ENCODE data around the gene DNHD1. TPM values are rescaled to one million over a fixed set of nuclear protein-coding genes. Genes with fewer than 3 reads are reported as not detected.

The DNHD1 gene
- total RNA-seq, 4 donors from 2014 or later, result 2.9 to 20.9 (median 9.8) TPM

GRCh38 chr11:6489306-6489705, 7.8 kb upstream of the DNHD1 start:
- TF ChIP-seq CTCF (IDR thresholded peaks at IDR 0.05), result no peak
- TF ChIP-seq POLR2AphosphoS5 (IDR thresholded peaks at IDR 0.05), result no peak
- TF ChIP-seq EP300 (IDR thresholded peaks at IDR 0.05), result no peak
- TF ChIP-seq POLR2A (IDR thresholded peaks at IDR 0.05), result no peak
- Histone ChIP-seq H3K9me3 (no peaks in the 10 kb centered on the region), H3K4me3 (no peak overlapping the region), H3K4me1 (no peaks in the 10 kb centered on the region), H3K36me3 (peaks cover 0 to 95% of the 10 kb centered on the region in 2 donors), H3K27me3 (no peaks in the 10 kb centered on the region), H3K27ac (no peak overlapping the region)
- no peak for ATAC-seq
- 84 to 89% methylated on average over 3 to 4 of the region's 4 CpGs for WGBS, 2 donors (ENCODE audit: low coverage in 1 of 2)

GRCh38 chr11:6498121-6498520, 1.0 kb downstream of the DNHD1 start:
- peak; percentile 53 for ATAC-seq
- no peaks in the 10 kb centered on the region for H3K9me3 ChIP-seq
- TF ChIP-seq POLR2A (IDR thresholded peaks at IDR 0.05) (no peak), POLR2AphosphoS5 (IDR thresholded peaks at IDR 0.05) (peak; percentile 4), EP300 (IDR thresholded peaks at IDR 0.05) (no peak), CTCF (IDR thresholded peaks at IDR 0.05) (no peak)
- H3K27me3 ChIP-seq, result no peaks in the 10 kb centered on the region
- no peak overlapping the region for H3K4me3 ChIP-seq
- peak overlapping the region in 3 of 4 donors; percentile 27 to 70 (median 58) for H3K27ac ChIP-seq
- H3K4me1 ChIP-seq, result peaks cover 0 to 38% (median 3%) of the 10 kb centered on the region in 3 donors
- 21 to 53% methylated on average over 2 to 3 of the region's 7 CpGs for WGBS, 2 donors (ENCODE audit: low coverage in 1 of 2)
- peaks cover 0 to 51% of the 10 kb centered on the region in 2 donors for H3K36me3 ChIP-seq

- Histone ChIP-seq H3K27ac (peak overlapping the region in 1 of 4 donors; percentile 58), H3K27me3 (no peaks in the 10 kb centered on the region), H3K36me3 (peaks cover 0 to 51% of the 10 kb centered on the region in 2 donors), H3K4me1 (peaks cover 0 to 38% (median 3%) of the 10 kb centered on the region in 3 donors), H3K9me3 (no peaks in the 10 kb centered on the region), H3K4me3 (no peak overlapping the region)
- TF ChIP-seq POLR2A (IDR thresholded peaks at IDR 0.05) (no peak), POLR2AphosphoS5 (IDR thresholded peaks at IDR 0.05) (no peak), EP300 (IDR thresholded peaks at IDR 0.05) (no peak), CTCF (IDR thresholded peaks at IDR 0.05) (no peak)
- ATAC-seq, result no peak
- 100% methylated on average over 1 of the region's 5 CpGs for WGBS, 2 donors (ENCODE audit: low coverage in 1 of 2)
These were observed 1.5 kb downstream of the DNHD1 start for GRCh38 chr11:6498544-6498943.

GRCh38 chr11:6502382-6502781, 5.3 kb downstream of the DNHD1 start:
- TF ChIP-seq EP300 (IDR thresholded peaks at IDR 0.05) (no peak), POLR2A (IDR thresholded peaks at IDR 0.05) (no peak), CTCF (IDR thresholded peaks at IDR 0.05) (no peak), POLR2AphosphoS5 (IDR thresholded peaks at IDR 0.05) (no peak)
- H3K36me3 ChIP-seq, result peaks cover 0 to 48% of the 10 kb centered on the region in 2 donors
- no peak for ATAC-seq
- H3K4me3 ChIP-seq, result no peak overlapping the region
- peaks cover 0 to 30% (median 3%) of the 10 kb centered on the region in 3 donors for H3K4me1 ChIP-seq
- WGBS, 2 donors (ENCODE audit: low coverage in 1 of 2), result 93 to 100% methylated on average over 2 to 3 of the region's 3 CpGs
- no peaks in the 10 kb centered on the region for H3K9me3 ChIP-seq
- no peaks in the 10 kb centered on the region for H3K27me3 ChIP-seq
- no peak overlapping the region for H3K27ac ChIP-seq

- peaks cover 0 to 12% (median 0%) of the 10 kb centered on the region in 3 donors for H3K4me1 ChIP-seq
- no peak for ATAC-seq
- H3K27me3 ChIP-seq, result no peaks in the 10 kb centered on the region
- H3K27ac ChIP-seq, result no peak overlapping the region
- 60 to 72% methylated on average over 1 to 3 of the region's 3 CpGs for WGBS, 2 donors (ENCODE audit: low coverage in 1 of 2)
- TF ChIP-seq POLR2A (IDR thresholded peaks at IDR 0.05), result no peak
- TF ChIP-seq POLR2AphosphoS5 (IDR thresholded peaks at IDR 0.05), result no peak
- TF ChIP-seq CTCF (IDR thresholded peaks at IDR 0.05), result no peak
- H3K36me3 ChIP-seq, result peaks cover 0 to 41% of the 10 kb centered on the region in 2 donors
- H3K9me3 ChIP-seq, result no peaks in the 10 kb centered on the region
- H3K4me3 ChIP-seq, result no peak overlapping the region
These were observed 7.1 kb downstream of the DNHD1 start for GRCh38 chr11:6504166-6504565.
